AG09309 (cell line): ENCODE results near the gene ZNF385B.
"Not testable (repeated sequence)": the region's sequence is repeated elsewhere in the genome, so short reads cannot be mapped to it uniquely, and the experiment has no call there.

Source experiments
- DNase-seq: peaks from one replicate; pipeline ENCODE4 v3.0.0-alpha.2; 2010; ENCODE audit warnings: low read depth
- H3K4me3 ChIP-seq: 2 replicates; pipeline ENCODE4 v1.5.1; 2011; ENCODE audit warnings: mild to moderate bottlenecking, low read depth, low read length, moderate library complexity; ENCODE audit not compliant: control insufficient read depth
- TF ChIP-seq, protein P1 (sequence below): IDR thresholded peaks from 2 replicates; pipeline ENCODE4 v1.5.1; 2011; ENCODE audit warnings: mild to moderate bottlenecking, low read depth, low read length, inconsistent platforms; ENCODE audit not compliant: insufficient read depth, control insufficient read depth; ENCODE audit errors: missing control alignments

Gene ZNF385B

DNA sequence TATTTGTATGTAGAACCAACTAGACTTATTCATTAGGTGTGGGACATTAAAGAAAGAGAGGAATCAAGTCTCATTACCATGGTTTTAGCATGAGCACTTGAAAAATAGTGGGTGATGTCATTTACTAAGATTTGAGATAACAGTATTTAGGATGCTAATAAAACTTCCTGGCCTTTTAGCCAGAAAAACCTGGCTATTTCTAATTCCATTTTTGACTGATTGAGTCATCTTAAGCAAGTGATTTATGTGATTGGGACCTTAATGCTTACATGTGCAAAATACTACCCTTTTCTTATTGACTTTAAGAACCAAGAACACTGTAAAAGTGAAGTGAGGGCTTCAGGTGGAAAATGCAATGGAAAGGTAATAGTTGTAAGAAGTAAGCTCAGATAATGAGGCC lies 400.0 kb downstream of the ZNF385B start:
- DNase-seq, result no peak
- TF ChIP-seq, protein P1, sequence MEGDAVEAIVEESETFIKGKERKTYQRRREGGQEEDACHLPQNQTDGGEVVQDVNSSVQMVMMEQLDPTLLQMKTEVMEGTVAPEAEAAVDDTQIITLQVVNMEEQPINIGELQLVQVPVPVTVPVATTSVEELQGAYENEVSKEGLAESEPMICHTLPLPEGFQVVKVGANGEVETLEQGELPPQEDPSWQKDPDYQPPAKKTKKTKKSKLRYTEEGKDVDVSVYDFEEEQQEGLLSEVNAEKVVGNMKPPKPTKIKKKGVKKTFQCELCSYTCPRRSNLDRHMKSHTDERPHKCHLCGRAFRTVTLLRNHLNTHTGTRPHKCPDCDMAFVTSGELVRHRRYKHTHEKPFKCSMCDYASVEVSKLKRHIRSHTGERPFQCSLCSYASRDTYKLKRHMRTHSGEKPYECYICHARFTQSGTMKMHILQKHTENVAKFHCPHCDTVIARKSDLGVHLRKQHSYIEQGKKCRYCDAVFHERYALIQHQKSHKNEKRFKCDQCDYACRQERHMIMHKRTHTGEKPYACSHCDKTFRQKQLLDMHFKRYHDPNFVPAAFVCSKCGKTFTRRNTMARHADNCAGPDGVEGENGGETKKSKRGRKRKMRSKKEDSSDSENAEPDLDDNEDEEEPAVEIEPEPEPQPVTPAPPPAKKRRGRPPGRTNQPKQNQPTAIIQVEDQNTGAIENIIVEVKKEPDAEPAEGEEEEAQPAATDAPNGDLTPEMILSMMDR, result no peak
- no peak overlapping the region for H3K4me3 ChIP-seq

DNA sequence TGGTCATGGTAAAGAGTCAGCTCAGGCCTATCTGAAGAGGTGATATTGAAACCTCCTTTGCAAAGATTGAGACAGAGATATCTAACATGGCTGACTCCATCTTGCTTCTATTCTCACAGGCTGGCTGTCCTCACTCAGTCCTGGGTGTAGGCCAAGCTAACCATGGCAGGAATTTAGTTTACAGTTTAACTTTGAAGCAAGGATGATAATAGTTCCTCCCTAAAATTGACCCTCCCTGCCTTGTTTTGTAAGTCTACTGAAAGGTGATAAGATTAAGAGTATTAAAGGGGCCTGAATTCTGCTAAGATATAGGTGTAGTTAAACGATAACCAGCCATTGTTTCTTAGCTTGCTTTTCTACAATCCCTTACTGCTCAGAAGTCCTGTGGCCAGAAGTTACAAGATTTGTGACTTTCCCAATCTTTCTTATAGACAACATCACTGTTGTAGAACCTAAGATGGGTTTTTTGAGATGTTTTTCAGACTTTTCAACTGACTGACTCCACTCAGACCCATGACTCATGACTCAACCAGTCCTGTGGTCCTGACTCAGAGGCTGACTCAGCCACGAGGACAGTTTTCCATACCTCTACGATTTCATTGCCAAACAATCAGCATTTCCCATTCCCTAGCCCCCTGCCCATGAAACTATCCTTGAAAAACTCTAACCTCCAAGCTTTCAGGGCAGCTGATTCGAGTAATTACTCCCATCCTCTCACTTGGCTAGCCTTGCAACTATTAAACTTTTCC lies 401.1 kb downstream of the ZNF385B start:
- peak; percentile 90 for DNase-seq

DNA sequence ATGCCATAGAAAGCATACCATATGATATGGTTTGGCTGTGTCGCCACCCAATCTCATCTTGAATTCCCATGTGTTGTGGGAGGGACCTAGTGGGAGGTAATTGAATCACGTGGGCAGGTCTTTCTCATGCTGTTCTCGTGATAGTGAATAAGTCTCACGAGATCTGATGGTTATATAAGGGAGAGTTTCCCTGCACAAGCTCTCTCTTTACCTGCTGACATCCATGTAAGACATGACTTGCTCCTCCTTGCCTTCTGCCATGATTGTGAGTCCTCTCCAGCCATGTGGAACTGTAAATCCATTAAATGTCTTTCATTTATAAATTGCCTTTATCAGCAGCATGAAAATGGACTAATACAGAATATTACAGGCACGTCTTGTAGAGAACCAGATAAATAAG lies 403.3 kb downstream of the ZNF385B start:
- not testable (repeated sequence) for DNase-seq, H3K4me3 ChIP-seq

More for the DNA sequence above, 401.1 kb downstream of the ZNF385B start:
- H3K4me3 ChIP-seq, result no peak overlapping the region
- TF ChIP-seq, protein P1, result no peak

GRCh38 chr2:179455824-179456223 lies 405.6 kb downstream of the ZNF385B start:
- H3K4me3 ChIP-seq, result no peak overlapping the region
- DNase-seq, result no peak
- TF ChIP-seq, protein P1, result no peak

GRCh38 chr2:179455172-179455524 lies 406.3 kb downstream of the ZNF385B start:
- H3K4me3 ChIP-seq, result no peak overlapping the region
- TF ChIP-seq, protein P1, result no peak
- DNase-seq, result no peak

GRCh38 chr2:179454443-179455171 lies 406.8 kb downstream of the ZNF385B start:
- TF ChIP-seq, protein P1, result no peak
- no peak overlapping the region for H3K4me3 ChIP-seq
- DNase-seq, result peak; percentile 70

DNA sequence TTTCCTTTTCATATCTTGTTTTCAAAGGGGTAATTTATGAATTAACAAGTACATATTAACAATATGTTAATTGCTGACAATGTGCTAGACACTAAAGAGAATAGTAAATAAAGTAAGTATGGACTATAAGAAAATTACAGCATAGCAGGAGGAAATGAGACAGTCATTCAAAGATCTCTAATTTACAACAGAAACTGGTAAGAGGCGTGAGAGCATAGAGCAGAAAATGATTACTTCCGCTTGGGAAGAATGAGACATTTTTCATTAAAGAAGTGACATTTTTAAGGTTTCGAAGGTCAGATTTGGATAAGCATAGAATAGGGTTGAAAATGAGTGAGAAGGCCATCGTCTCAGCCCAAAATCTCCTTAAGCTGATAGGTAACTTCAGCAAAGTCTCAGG lies 412.4 kb downstream of the ZNF385B start:
- TF ChIP-seq, protein P1, result no peak
- no peak for DNase-seq
- no peak overlapping the region for H3K4me3 ChIP-seq
